ENCODE data around the gene CHST13.
A peak's percentile ranks its signal among the peaks of the same experiment; 100 is the strongest.

CHST13 gene

GRCh38 chr3:126578702-126579101, 54.7 kb downstream of the CHST13 start:
- H2AFZ ChIP-seq (ENCODE audit: low read depth, low read length): no peak overlapping the region
- peak overlapping the region in 1 of 2 experiments; percentile 6 for H3K14ac ChIP-seq (ENCODE audit: low read length in 2 of 2)
- H3K4me2 ChIP-seq (ENCODE audit: low read length, poor library complexity, severe bottlenecking): no peak overlapping the region
- H2BK120ac ChIP-seq (ENCODE audit: low read depth, low read length): no peak overlapping the region
- no peak overlapping the region for H2AK5ac ChIP-seq (ENCODE audit: low read length, severe bottlenecking)
- no peak overlapping the region for H3K23ac ChIP-seq (ENCODE audit: low read length in 2 of 2)
- H3K4me1 ChIP-seq (ENCODE audit: control insufficient read depth, insufficient read depth, low read depth, low read length): no peaks in the 10 kb centered on the region
- no peak overlapping the region for H3K4ac ChIP-seq (ENCODE audit: low read depth in 1 of 2, low read length in 2 of 2)
- no peak overlapping the region for H4K91ac ChIP-seq (ENCODE audit: low read length)
- no peak overlapping the region for H3K27ac ChIP-seq (ENCODE audit: low read length, poor library complexity, severe bottlenecking)
- no peak overlapping the region for H2BK12ac ChIP-seq (ENCODE audit: low read length in 2 of 2)
- H2BK5ac ChIP-seq (ENCODE audit: low read depth, low read length, poor library complexity, severe bottlenecking): no peak overlapping the region
- 97% methylated on average over 6 of the region's 7 CpGs for WGBS
- H2BK15ac ChIP-seq (ENCODE audit: low read depth, poor library complexity, severe bottlenecking): no peak overlapping the region
- no peak overlapping the region for H3K9ac ChIP-seq (ENCODE audit: low read length)
- peaks cover 0 to 19% of the 10 kb centered on the region in 2 experiments for H3K27me3 ChIP-seq (ENCODE audit: control insufficient read depth in 1 of 2, insufficient read depth in 1 of 2, low read length in 2 of 2)
- H3K36me3 ChIP-seq (ENCODE audit: control insufficient read depth in 1 of 2, insufficient read depth in 2 of 2, low read depth in 1 of 2, low read length in 2 of 2): no peaks in the 10 kb centered on the region
- no peak overlapping the region for H4K8ac ChIP-seq (ENCODE audit: low read length)
- H3K9me3 ChIP-seq (ENCODE audit: control insufficient read depth, low read length): no peaks in the 10 kb centered on the region
- no peaks in the 10 kb centered on the region for H3K79me1 ChIP-seq (replicated peaks; ENCODE audit: low read length, poor library complexity, severe bottlenecking)
- H3K18ac ChIP-seq (ENCODE audit: low read depth in 1 of 2, low read length in 2 of 2): no peak overlapping the region
- H3K4me3 ChIP-seq (ENCODE audit: insufficient read depth in 1 of 2, low read depth in 1 of 2, low read length in 2 of 2): no peak overlapping the region
- no peak for DNase-seq

DNA sequence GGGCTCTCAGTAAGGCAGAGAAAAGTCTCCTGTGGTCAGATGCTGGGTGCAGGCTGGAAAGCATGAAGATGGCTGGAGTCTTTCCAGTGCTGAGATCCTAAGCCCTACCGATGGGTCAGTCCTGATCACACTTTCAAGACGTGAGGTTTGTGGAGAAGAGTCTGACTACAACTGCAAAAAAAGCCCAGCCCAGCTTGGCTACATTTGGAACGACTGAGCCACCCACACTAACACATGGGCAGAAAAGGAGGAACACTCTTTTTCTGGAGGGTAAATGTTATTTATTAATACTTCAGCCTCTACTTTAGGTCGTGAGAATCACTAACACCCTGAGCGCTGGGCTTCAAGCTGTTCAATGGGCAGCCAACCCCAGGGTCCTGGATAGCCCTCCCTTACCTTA, 56.8 kb downstream of the CHST13 start:
- peaks cover 0 to 18% of the 10 kb centered on the region in 2 experiments for H3K27me3 ChIP-seq (ENCODE audit: control insufficient read depth in 1 of 2, insufficient read depth in 1 of 2, low read length in 2 of 2)
- no peak overlapping the region for H2AK5ac ChIP-seq (ENCODE audit: low read length, severe bottlenecking)
- no peak overlapping the region for H2BK12ac ChIP-seq (ENCODE audit: low read length in 2 of 2)
- H2AFZ ChIP-seq (ENCODE audit: low read depth, low read length): no peak overlapping the region
- WGBS: 81% methylated on average over 5 of the region's 5 CpGs
- H2BK15ac ChIP-seq (ENCODE audit: low read depth, poor library complexity, severe bottlenecking): no peak overlapping the region
- H3K79me1 ChIP-seq (replicated peaks; ENCODE audit: low read length, poor library complexity, severe bottlenecking): no peaks in the 10 kb centered on the region
- H3K4me3 ChIP-seq (ENCODE audit: insufficient read depth in 1 of 2, low read depth in 1 of 2, low read length in 2 of 2): no peak overlapping the region
- no peaks in the 10 kb centered on the region for H3K9me3 ChIP-seq (ENCODE audit: control insufficient read depth, low read length)
- H2BK120ac ChIP-seq (ENCODE audit: low read depth, low read length): no peak overlapping the region
- H3K9ac ChIP-seq (ENCODE audit: low read length): no peak overlapping the region
- no peak overlapping the region for H3K23ac ChIP-seq (ENCODE audit: low read length in 2 of 2)
- H3K4me1 ChIP-seq (ENCODE audit: control insufficient read depth, insufficient read depth, low read depth, low read length): no peaks in the 10 kb centered on the region
- no peak overlapping the region for H3K18ac ChIP-seq (ENCODE audit: low read depth in 1 of 2, low read length in 2 of 2)
- no peaks in the 10 kb centered on the region for H3K36me3 ChIP-seq (ENCODE audit: control insufficient read depth in 1 of 2, insufficient read depth in 2 of 2, low read depth in 1 of 2, low read length in 2 of 2)
- H2BK5ac ChIP-seq (ENCODE audit: low read depth, low read length, poor library complexity, severe bottlenecking): no peak overlapping the region
- H3K4ac ChIP-seq (ENCODE audit: low read depth in 1 of 2, low read length in 2 of 2): no peak overlapping the region
- H3K14ac ChIP-seq (ENCODE audit: low read length in 2 of 2): no peak overlapping the region
- H4K91ac ChIP-seq (ENCODE audit: low read length): no peak overlapping the region
- DNase-seq: no peak
- no peak overlapping the region for H4K8ac ChIP-seq (ENCODE audit: low read length)
- no peak overlapping the region for H3K27ac ChIP-seq (ENCODE audit: low read length, poor library complexity, severe bottlenecking)
- H3K4me2 ChIP-seq (ENCODE audit: low read length, poor library complexity, severe bottlenecking): no peak overlapping the region

DNA sequence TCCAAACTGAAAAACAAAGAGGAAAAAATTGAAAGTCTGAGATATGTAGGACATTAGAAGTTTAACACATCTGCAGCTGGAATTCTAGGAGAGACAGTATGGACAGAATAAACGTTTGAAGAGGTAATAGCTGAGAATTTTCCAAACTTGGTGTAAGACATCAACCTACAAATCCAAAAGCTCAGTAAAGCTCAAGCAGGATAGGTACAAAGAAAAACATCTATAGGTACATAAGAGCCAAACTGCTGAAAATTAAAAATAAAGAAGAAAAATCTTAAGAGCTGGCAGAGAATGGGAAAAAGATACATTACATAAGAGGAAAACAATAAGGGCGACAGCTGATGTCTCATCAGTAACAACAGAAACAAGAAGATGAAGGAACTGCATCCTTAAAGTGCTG, 57.6 kb downstream of the CHST13 start:
- Histone ChIP-seq H3K4me2 (ENCODE audit: low read length, poor library complexity, severe bottlenecking) (no peak overlapping the region), H2AK5ac (ENCODE audit: low read length, severe bottlenecking) (no peak overlapping the region), H2BK15ac (ENCODE audit: low read depth, poor library complexity, severe bottlenecking) (no peak overlapping the region), H2BK12ac (ENCODE audit: low read length in 2 of 2) (no peak overlapping the region), H3K27ac (ENCODE audit: low read length, poor library complexity, severe bottlenecking) (no peak overlapping the region), H2BK5ac (ENCODE audit: low read depth, low read length, poor library complexity, severe bottlenecking) (no peak overlapping the region), H3K27me3 (ENCODE audit: control insufficient read depth in 1 of 2, insufficient read depth in 1 of 2, low read length in 2 of 2) (peaks cover 0 to 18% of the 10 kb centered on the region in 2 experiments), H3K4ac (ENCODE audit: low read depth in 1 of 2, low read length in 2 of 2) (no peak overlapping the region), H3K79me1 (replicated peaks; ENCODE audit: low read length, poor library complexity, severe bottlenecking) (no peaks in the 10 kb centered on the region), H4K8ac (ENCODE audit: low read length) (no peak overlapping the region), H3K4me1 (ENCODE audit: control insufficient read depth, insufficient read depth, low read depth, low read length) (no peaks in the 10 kb centered on the region), H3K18ac (ENCODE audit: low read depth in 1 of 2, low read length in 2 of 2) (no peak overlapping the region), H3K36me3 (ENCODE audit: control insufficient read depth in 1 of 2, insufficient read depth in 2 of 2, low read depth in 1 of 2, low read length in 2 of 2) (no peaks in the 10 kb centered on the region), H3K9me3 (ENCODE audit: control insufficient read depth, low read length) (no peaks in the 10 kb centered on the region), H3K14ac (ENCODE audit: low read length in 2 of 2) (no peak overlapping the region), H3K4me3 (ENCODE audit: insufficient read depth in 1 of 2, low read depth in 1 of 2, low read length in 2 of 2) (no peak overlapping the region), H2BK120ac (ENCODE audit: low read depth, low read length) (no peak overlapping the region), H4K91ac (ENCODE audit: low read length) (no peak overlapping the region), H2AFZ (ENCODE audit: low read depth, low read length) (no peak overlapping the region), H3K23ac (ENCODE audit: low read length in 2 of 2) (no peak overlapping the region), H3K9ac (ENCODE audit: low read length) (no peak overlapping the region)
- no peak for DNase-seq
- no CpG with 5 or more reads among the region's 2 CpGs for WGBS

DNA sequence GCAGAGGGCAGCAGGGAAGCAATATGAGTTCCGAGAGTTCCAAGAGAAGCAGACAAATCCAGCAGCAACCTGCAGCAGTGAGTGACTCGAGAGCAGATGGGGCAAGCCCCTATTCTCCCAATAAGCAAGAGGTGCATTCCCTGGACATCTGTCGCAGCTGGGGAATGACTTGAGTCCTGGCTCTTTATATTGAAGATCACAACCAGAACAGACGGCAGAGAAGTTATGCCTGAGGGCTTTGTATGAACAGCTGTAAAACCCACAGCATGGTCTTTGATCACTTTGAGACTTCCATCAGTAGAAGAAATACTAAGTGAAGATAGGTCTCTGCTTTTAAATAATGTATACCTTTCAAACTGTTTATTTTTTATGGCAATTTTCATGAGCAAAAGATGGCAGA, 58.4 kb downstream of the CHST13 start:
- no peak overlapping the region for H3K4me3 ChIP-seq (ENCODE audit: insufficient read depth in 1 of 2, low read depth in 1 of 2, low read length in 2 of 2)
- H3K79me1 ChIP-seq (replicated peaks; ENCODE audit: low read length, poor library complexity, severe bottlenecking): no peaks in the 10 kb centered on the region
- H2BK15ac ChIP-seq (ENCODE audit: low read depth, poor library complexity, severe bottlenecking): no peak overlapping the region
- H3K14ac ChIP-seq (ENCODE audit: low read length in 2 of 2): no peak overlapping the region
- H3K4ac ChIP-seq (ENCODE audit: low read depth in 1 of 2, low read length in 2 of 2): no peak overlapping the region
- H4K91ac ChIP-seq (ENCODE audit: low read length): no peak overlapping the region
- H3K9me3 ChIP-seq (ENCODE audit: control insufficient read depth, low read length): no peaks in the 10 kb centered on the region
- no peak overlapping the region for H2BK12ac ChIP-seq (ENCODE audit: low read length in 2 of 2)
- no peak overlapping the region for H3K4me2 ChIP-seq (ENCODE audit: low read length, poor library complexity, severe bottlenecking)
- no peaks in the 10 kb centered on the region for H3K36me3 ChIP-seq (ENCODE audit: control insufficient read depth in 1 of 2, insufficient read depth in 2 of 2, low read depth in 1 of 2, low read length in 2 of 2)
- H3K9ac ChIP-seq (ENCODE audit: low read length): no peak overlapping the region
- no peaks in the 10 kb centered on the region for H3K4me1 ChIP-seq (ENCODE audit: control insufficient read depth, insufficient read depth, low read depth, low read length)
- no peak overlapping the region for H3K27ac ChIP-seq (ENCODE audit: low read length, poor library complexity, severe bottlenecking)
- no peak overlapping the region for H2AFZ ChIP-seq (ENCODE audit: low read depth, low read length)
- peaks cover 0 to 15% of the 10 kb centered on the region in 2 experiments for H3K27me3 ChIP-seq (ENCODE audit: control insufficient read depth in 1 of 2, insufficient read depth in 1 of 2, low read length in 2 of 2)
- DNase-seq: no peak
- no peak overlapping the region for H3K18ac ChIP-seq (ENCODE audit: low read depth in 1 of 2, low read length in 2 of 2)
- no peak overlapping the region for H2BK5ac ChIP-seq (ENCODE audit: low read depth, low read length, poor library complexity, severe bottlenecking)
- H2BK120ac ChIP-seq (ENCODE audit: low read depth, low read length): no peak overlapping the region
- H4K8ac ChIP-seq (ENCODE audit: low read length): no peak overlapping the region
- no peak overlapping the region for H2AK5ac ChIP-seq (ENCODE audit: low read length, severe bottlenecking)
- H3K23ac ChIP-seq (ENCODE audit: low read length in 2 of 2): no peak overlapping the region
- WGBS: 85% methylated on average over 4 of the region's 4 CpGs

Data from mesenchymal stem cell (in vitro differentiated cells and primary cell).